Stimulated activated naive CD8-positive, alpha-beta T cell treated with anti-CD3 and anti-CD28 coated beads, Interleukin-15, amount 100 ng/mL, for 72 hours (primary cell): ENCODE measurements around the gene SCD5.

Experiments used
- ATAC-seq: fragments of 150-1000 bp; cut with Tn5 transposase; 2 replicates; pipeline ENCODE4 v1.10.0; 2021; ENCODE audit warnings: mild to moderate bottlenecking, moderate library complexity
- DNase-seq, 2 donors: peaks; one replicate each; pipeline ENCODE4 v3.0.0; 2021 to 2022
- H3K27ac Mint-ChIP-seq, 2 donors: one replicate each; pipeline ENCODE4 v1.8.0; 2022; ENCODE audit warnings: mild to moderate bottlenecking in 2 of 2, mixed read lengths in 2 of 2, moderate library complexity in 2 of 2
- H3K27me3 Mint-ChIP-seq: one replicate; pipeline ENCODE4 v1.8.0; 2022; ENCODE audit warnings: mixed read lengths
- H3K4me1 Mint-ChIP-seq: one replicate; pipeline ENCODE4 v1.8.0; 2022; ENCODE audit warnings: mild to moderate bottlenecking, mixed read lengths
- H3K4me3 Mint-ChIP-seq, 2 donors: one replicate each; pipeline ENCODE4 v1.8.0; 2022; ENCODE audit warnings: mild to moderate bottlenecking in 2 of 2, mixed read lengths in 2 of 2, moderate library complexity in 1 of 2
- H3K9me3 Mint-ChIP-seq, 2 donors: one replicate each; pipeline ENCODE4 v1.8.0; 2022; ENCODE audit warnings: mixed read lengths in 2 of 2

SCD5 gene

DNA sequence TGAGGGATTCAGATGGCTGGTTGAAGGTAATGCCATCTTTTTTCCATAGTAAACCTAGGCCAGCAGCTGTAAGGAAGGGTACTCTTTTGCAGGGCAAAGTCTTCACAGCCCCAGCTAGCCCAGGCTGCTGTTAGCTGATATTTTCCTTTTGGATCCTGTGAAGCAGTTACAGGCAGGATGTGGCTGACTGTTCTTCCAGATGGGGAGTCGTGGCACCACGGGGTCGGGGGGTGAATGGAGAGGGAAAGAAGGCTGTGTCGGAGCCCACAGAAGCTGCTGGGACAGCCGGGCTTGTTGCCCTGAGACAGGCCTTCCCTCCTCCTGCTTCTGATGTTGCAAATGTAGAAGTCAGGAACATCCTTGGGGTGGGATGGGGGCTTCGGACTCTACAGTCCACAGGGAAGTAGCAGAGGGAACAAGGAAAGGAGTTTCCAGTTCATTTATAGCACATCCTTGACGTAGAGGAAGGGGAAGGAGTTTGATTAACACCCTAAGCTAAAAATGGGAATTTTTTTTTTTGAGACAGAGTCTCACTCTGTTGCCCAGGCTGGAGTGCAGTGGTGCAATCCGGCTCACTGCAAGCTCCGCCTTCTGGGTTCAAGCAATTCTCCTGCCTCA is 172.2 kb downstream of the SCD5 start:
- H3K4me1 Mint-ChIP-seq: no peaks in the 10 kb centered on the region

DNA sequence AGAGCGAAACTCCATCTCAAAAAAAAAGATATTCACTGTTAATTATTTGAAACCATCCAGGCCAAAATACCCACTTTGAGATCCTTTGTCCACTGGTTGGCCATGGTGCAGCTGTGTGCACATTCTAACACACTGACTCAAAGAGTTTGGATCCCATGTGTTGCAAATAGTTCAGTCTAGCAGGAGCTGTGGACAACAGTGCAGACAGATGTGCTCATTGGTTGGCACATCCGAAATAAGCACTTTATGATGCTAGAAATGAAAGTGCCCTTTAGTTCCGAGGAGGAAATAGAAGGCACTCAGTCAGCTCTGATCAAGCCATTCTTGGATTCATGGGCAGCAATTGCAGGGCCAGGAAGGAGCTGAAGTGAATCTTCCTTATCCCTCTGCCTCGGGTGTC is 173.8 kb downstream of the SCD5 start:
- no peaks in the 10 kb centered on the region for H3K27me3 Mint-ChIP-seq
- no peak overlapping the region for H3K27ac Mint-ChIP-seq
- no peaks in the 10 kb centered on the region for H3K9me3 Mint-ChIP-seq
- ATAC-seq (no peak), DNase-seq (no peak)
- H3K4me3 Mint-ChIP-seq: no peak overlapping the region
- no peaks in the 10 kb centered on the region for H3K4me1 Mint-ChIP-seq

More for the DNA sequence above, 172.2 kb downstream of the SCD5 start:
- no peak for ATAC-seq
- no peak overlapping the region for H3K4me3 Mint-ChIP-seq
- no peak for DNase-seq
- H3K27me3 Mint-ChIP-seq: no peaks in the 10 kb centered on the region
- H3K27ac Mint-ChIP-seq: peak overlapping the region in 1 of 2 donors; percentile 50
- H3K9me3 Mint-ChIP-seq: no peaks in the 10 kb centered on the region

DNA sequence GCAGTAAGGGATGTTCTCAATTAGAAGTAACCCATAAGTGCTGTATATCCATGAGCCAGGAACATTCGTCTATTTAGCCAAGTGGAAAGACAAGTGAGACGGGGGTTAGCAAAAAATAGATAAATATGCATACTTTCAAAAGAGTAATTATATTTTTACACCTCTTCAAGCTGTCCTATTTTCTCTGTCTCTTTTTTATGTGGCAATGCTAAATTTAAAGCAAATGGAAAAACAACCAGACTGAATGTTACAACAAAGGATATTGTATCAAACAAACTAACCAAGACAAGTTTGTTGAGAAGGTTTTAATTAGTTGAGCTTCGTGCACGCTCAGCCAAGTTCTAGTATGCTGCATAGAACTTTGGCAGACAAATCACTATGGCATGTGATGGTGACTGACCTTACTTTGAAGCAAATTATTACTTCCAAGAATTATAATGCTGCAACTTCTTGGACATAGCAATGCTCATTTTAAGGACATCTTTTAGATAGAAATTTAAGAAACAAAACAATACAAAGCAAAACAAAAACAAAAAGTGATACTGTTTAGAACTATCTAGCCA is 175.4 kb downstream of the SCD5 start:
- Mint-ChIP-seq H3K4me3 (no peak overlapping the region), H3K27me3 (no peaks in the 10 kb centered on the region), H3K27ac (no peak overlapping the region), H3K9me3 (no peaks in the 10 kb centered on the region), H3K4me1 (no peaks in the 10 kb centered on the region)
- DNase-seq: no peak
- ATAC-seq: no peak

DNA sequence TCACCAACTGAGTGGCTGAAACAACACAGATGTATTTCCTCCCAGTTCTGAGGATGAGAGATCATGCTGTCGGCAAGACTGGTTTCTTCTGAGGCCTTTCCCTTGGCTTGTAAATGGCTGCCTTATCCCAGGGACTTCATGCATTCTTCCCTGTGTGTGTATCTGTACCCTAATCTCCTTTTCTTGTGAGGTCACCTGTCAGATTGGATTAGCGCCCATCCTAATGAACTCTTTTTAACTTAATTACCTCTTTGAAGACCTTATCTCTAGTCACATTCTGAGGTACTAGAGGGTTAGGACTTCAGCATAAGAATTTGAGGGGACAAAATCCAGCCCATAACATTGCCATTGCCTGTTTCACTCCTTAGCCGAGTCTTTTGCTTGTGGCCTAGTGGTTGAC is 177.3 kb downstream of the SCD5 start:
- Mint-ChIP-seq H3K4me3 (no peak overlapping the region), H3K9me3 (no peaks in the 10 kb centered on the region), H3K27me3 (no peaks in the 10 kb centered on the region), H3K27ac (no peak overlapping the region), H3K4me1 (no peaks in the 10 kb centered on the region)
- DNase-seq (no peak), ATAC-seq (no peak)

DNA sequence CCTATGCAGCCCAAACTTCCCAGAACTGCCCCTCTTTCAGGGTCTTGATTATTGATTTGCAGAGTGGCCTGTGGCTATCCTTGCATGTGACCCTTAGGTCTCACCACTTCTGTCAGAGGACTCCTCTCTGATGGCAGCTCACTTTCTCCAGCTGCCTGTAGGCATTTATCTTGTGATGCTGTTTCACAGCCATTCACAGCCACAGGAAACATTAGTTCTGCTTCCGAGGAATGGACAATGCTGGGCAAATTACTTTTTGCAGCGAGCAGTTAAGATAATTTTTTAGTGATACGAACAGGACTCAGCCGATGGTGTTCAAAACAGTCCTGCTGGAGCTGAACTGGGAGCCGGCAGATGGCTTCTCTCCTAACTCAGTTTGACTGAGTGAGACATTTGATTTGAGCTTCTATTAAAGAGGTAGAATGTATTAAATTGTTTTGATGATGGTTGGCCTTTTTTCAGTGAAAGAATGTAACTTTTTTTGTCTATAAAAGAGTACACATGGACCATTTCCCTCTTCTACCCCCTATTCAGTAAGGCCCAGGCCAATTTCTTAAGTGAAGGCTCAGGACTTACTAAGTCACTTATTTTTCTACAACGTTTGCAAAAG is 178.4 kb downstream of the SCD5 start:
- Mint-ChIP-seq H3K9me3 (no peaks in the 10 kb centered on the region), H3K4me1 (no peaks in the 10 kb centered on the region), H3K4me3 (no peak overlapping the region), H3K27ac (no peak overlapping the region), H3K27me3 (no peaks in the 10 kb centered on the region)
- ATAC-seq (peak; percentile 12), DNase-seq (no peak)

DNA sequence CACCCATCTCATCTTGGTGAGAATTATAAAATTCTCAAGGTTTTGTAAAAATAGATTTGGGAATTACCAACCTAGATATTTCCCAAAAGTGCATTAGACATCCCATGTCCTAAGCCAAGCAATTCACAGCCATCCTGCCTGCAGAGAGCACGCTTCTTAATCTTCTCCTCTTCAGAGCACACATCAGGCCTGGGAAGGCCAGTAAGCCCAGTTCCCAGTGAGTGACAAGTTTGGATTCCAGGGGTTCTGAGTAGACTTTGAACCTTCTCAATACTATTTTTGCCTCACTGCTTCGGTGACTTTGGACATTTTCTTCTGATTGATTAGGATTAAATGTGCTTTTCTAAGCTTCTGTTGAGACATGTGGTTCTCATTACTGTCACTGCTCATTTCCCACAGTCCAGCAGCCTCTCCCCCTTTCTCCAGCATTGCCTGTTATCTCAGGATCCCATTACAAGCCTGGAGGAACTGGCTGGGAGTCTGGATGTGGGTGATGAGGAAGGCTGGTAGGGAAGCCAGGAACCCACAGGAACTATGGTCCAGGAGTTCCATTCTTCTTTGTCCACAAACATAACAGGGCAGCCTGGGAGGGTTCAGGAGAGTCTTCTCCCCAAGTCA is 180.4 kb downstream of the SCD5 start:
- Mint-ChIP-seq H3K27ac (no peak overlapping the region), H3K4me1 (no peaks in the 10 kb centered on the region), H3K27me3 (no peaks in the 10 kb centered on the region), H3K4me3 (no peak overlapping the region), H3K9me3 (no peaks in the 10 kb centered on the region)
- DNase-seq (no peak), ATAC-seq (no peak)

DNA sequence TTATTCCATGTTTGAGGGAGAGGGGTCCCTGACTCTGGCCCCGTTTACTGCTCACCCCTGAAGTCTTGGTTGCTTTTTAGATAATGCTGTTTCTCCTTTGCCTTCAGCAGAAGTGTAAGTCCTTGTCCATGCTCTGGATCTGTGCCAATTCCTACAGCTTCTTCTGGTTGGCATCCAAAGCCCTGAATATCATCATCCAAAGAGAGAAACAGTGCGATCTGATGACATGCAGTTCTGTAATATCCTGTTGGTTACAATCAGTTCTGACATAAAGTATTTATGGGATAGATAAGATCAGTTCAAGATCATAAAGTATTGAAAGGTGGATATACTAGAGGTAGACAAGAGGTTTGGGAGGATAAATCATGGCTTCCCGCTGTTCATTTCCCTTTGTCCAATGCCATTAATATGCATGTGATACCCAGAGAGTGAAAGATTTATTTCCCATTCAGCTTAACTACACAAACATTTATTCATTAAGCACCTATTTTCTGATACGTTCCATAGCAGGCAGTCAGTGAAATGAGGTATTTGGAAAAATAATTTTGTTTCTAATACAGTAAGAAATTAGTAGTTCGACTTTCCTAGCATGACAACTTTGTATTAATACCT is 183.7 kb downstream of the SCD5 start:
- no peaks in the 10 kb centered on the region for H3K9me3 Mint-ChIP-seq
- no peak for ATAC-seq
- H3K4me3 Mint-ChIP-seq: no peak overlapping the region
- no peak overlapping the region for H3K27ac Mint-ChIP-seq
- DNase-seq: no peak
- H3K27me3 Mint-ChIP-seq: no peaks in the 10 kb centered on the region
- H3K4me1 Mint-ChIP-seq: no peaks in the 10 kb centered on the region

DNA sequence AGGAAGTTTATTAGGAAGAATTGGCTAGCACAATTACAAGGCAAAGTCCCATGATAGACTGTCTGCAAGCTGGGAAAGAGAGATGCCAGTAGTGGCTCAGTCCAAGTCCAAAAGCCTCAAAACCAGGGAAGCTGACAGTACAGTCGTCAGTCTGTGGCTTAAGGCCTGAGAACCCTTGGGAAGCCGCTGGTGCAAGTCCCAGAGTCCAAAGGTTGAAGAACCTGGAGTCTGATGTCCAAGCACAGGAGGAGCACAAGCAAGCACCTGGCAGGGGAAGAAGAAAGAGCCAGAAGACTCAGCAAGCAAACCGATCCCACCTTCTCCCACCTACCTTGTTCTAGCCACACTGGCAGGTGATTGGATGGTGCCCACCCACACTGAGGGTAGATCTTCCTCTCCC is 185.5 kb downstream of the SCD5 start:
- DNase-seq: no peak
- no peaks in the 10 kb centered on the region for H3K9me3 Mint-ChIP-seq
- no peaks in the 10 kb centered on the region for H3K27me3 Mint-ChIP-seq
- no peak overlapping the region for H3K27ac Mint-ChIP-seq
- H3K4me1 Mint-ChIP-seq: no peaks in the 10 kb centered on the region
- no peak overlapping the region for H3K4me3 Mint-ChIP-seq
- no peak for ATAC-seq

DNA sequence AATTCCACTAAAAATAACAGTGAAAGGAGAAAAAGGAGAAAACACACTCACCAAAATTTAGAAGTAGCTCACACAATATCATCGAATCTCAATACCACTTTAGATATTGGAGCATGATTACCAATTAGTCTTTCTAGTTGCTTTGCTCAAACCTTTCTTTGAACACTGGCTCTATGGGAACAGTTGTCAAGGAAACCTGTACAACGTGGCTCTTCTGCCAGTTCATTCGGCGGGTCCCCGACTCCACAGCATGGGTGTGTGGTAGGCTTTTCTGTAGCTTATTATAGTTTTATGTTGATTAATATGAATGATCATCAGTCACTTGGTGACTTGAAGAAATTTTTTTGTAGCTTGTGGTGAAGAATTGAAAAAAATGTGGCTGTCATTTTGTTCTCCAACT is 186.6 kb downstream of the SCD5 start:
- H3K27ac Mint-ChIP-seq: no peak overlapping the region
- no peaks in the 10 kb centered on the region for H3K27me3 Mint-ChIP-seq

DNA sequence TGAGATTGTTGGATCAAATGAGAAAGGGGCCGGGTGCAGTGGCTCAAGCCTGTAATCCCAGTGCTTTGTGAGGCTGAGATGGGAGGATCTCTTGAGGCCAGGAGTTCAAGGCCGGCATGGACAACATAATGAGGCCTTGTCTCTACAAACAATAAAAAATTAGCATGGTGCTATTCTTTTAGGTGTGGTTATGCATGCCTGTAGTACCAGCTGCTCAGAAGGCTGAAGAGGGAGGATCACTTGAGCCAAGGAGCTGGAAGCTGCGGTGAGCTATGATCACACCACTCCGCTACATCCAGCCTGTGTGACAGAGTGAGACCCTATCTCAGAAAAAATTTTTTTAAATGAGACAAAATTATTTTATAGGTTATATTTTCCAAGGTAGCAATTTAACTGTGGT is 187.1 kb downstream of the SCD5 start:
- Mint-ChIP-seq H3K27ac (no peak overlapping the region), H3K4me1 (no peaks in the 10 kb centered on the region), H3K4me3 (no peak overlapping the region), H3K27me3 (no peaks in the 10 kb centered on the region), H3K9me3 (no peaks in the 10 kb centered on the region)
- no peak for DNase-seq
- ATAC-seq: no peak

More for the DNA sequence above, 186.6 kb downstream of the SCD5 start:
- Mint-ChIP-seq H3K4me3 (no peak overlapping the region), H3K9me3 (no peaks in the 10 kb centered on the region), H3K4me1 (no peaks in the 10 kb centered on the region)
- no peak for DNase-seq
- no peak for ATAC-seq

DNA sequence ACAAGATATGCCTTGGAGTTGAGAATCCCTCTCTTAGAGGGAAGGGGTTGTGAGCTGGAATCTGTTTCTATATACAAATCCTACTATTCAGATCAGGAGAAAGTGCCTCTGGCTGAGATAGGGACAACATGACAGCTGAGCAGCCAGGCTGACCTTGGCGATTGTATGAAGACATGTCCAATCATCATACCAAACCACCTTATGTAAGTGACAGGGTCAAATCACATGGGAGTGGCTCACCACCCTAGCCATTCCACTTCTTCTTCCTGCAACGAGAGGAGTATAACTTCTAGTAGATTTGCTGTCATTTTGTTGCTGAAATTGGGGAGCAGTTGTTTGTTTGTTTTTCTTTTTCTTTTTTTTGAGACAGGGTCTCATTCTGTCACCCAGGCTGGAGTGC is 188.6 kb downstream of the SCD5 start:
- Mint-ChIP-seq H3K4me3 (no peak overlapping the region), H3K4me1 (no peaks in the 10 kb centered on the region), H3K27me3 (no peaks in the 10 kb centered on the region), H3K9me3 (no peaks in the 10 kb centered on the region), H3K27ac (peak overlapping the region in 1 of 2 donors; percentile 76)
- ATAC-seq: no peak
- no peak for DNase-seq

DNA sequence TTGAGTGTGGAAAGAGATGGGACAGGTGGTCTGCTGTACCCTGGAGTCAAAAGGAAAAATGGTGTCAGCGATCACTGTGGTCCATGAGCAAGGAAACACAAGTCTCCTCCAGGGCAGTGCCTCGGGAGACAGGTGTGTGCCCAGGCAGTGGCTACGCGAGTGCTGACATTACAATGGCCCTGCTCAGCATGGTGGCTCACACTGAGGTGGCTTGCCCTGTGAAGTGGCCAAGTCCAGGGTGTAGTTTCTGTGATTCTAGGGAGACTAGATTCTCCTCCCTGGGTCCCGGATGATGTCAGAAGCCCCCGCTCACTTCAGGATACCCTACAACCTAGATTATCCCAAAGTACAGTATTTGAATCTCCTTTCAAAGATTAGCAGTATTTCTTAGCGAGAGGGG is 192.0 kb downstream of the SCD5 start:
- no peak for DNase-seq
- Mint-ChIP-seq H3K4me3 (no peak overlapping the region), H3K4me1 (no peaks in the 10 kb centered on the region), H3K9me3 (no peaks in the 10 kb centered on the region), H3K27ac (no peak overlapping the region), H3K27me3 (no peaks in the 10 kb centered on the region)
- no peak for ATAC-seq

DNA sequence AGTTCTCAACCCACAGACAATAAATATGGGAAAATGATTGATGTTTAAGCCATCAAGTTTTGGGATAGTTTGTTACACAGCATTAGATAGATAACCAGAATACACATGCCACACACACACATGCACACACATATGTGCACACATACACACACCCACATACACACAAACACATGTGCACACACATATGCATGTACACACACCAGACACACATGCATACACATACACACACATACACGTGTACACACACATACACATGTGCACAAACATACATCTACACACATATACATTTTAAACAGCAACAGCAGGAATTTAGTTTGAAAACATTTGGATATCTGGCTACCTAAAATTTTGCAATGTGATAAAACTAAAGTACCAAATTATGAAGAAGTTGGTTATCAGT is 194.1 kb downstream of the SCD5 start:
- no peaks in the 10 kb centered on the region for H3K27me3 Mint-ChIP-seq
- no peak overlapping the region for H3K4me3 Mint-ChIP-seq
- ATAC-seq (no peak), DNase-seq (no peak)
- H3K9me3 Mint-ChIP-seq: no peaks in the 10 kb centered on the region
- no peak overlapping the region for H3K27ac Mint-ChIP-seq
- H3K4me1 Mint-ChIP-seq: no peaks in the 10 kb centered on the region

DNA sequence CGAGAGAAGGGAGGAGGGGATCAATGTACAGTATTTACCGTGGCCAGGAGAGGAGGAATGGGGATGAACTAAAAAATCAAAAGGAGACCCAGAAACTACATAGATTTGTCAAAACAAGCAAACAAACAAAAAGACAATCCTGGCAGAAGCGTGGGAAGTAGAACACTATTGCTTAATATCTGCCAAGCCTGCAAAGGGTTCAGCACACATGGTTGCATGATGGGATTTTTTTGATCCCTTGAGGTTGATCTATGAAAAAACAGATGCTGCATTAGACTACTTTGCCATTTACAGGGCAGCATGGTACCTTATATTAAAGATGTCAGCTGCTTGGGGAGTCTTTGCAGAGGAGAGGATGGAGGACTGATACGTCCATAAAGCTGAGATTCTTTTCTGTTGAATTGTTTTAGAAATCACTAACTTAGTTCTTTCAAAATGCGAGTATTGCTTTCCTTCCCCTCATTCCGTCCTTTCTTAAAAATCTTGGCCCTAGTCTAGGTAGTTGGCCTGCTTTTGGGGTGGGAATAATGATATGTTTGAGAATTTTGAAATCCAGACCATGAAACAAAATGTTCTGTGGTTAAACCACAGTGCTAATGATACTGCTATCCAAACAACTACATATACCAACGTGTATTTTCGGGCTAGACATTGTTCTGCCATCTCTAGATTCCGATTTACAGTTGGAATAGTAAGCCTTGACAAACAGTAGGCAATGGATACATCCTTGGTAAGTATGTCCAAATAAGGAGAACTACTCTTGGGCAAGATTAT is 197.2 kb downstream of the SCD5 start:
- Mint-ChIP-seq H3K27ac (no peak overlapping the region), H3K9me3 (no peaks in the 10 kb centered on the region), H3K27me3 (no peaks in the 10 kb centered on the region), H3K4me3 (no peak overlapping the region), H3K4me1 (no peaks in the 10 kb centered on the region)
- DNase-seq: no peak
- ATAC-seq: no peak

DNA sequence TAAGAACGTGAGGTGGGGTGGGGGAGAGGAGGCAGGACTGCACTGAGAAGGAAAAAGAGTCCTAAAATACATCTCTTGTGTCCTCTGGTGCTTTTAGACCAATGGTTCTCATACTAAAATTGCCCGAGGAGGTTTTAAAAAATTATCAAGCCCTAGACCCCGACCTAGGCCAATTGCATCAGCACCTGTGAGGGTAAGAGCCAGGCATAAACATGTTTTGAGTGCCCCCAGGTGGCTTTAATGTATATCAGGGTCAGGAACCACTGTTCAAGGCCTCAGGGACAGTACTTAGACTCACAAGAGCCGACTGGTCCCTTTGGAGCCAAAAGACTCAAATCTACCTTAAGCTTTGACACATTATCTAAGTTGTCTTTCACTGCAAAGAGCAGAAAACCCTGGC is 199.3 kb downstream of the SCD5 start:
- no peaks in the 10 kb centered on the region for H3K9me3 Mint-ChIP-seq
- peak overlapping the region in 1 of 2 donors; percentile 23 for H3K27ac Mint-ChIP-seq
- no peaks in the 10 kb centered on the region for H3K27me3 Mint-ChIP-seq
- H3K4me3 Mint-ChIP-seq: no peak overlapping the region
- ATAC-seq: no peak
- H3K4me1 Mint-ChIP-seq: no peaks in the 10 kb centered on the region
- DNase-seq: no peak
